Activated CD4-positive, alpha-beta T cell treated with anti-CD3 and anti-CD28 coated beads, Interleukin-2, amount 10 ng/mL, durations not matched to agents 24 days and 14 days (primary cell): Measurements from ENCODE around the gene INSM1. TPM values are rescaled to one million over a fixed set of nuclear protein-coding genes. Genes with fewer than 3 reads are reported as not detected.

Source experiments
- DNase-seq: peaks from one replicate; pipeline ENCODE4 v3.0.0; 2022
- H3K27ac Mint-ChIP-seq: one replicate; pipeline ENCODE4 v1.8.0; 2022; ENCODE audit warnings: mild to moderate bottlenecking, mixed read lengths
- H3K27me3 Mint-ChIP-seq: one replicate; pipeline ENCODE4 v1.8.0; 2022; ENCODE audit warnings: mixed read lengths
- H3K36me3 Mint-ChIP-seq: one replicate; pipeline ENCODE4 v1.8.0; 2022; ENCODE audit warnings: low read depth, mild to moderate bottlenecking, mixed read lengths
- H3K4me1 Mint-ChIP-seq: one replicate; pipeline ENCODE4 v1.8.0; 2021; ENCODE audit warnings: mixed read lengths
- H3K4me3 Mint-ChIP-seq: one replicate; pipeline ENCODE4 v1.8.0; 2022; ENCODE audit warnings: mild to moderate bottlenecking, moderate library complexity, mixed read lengths
- H3K9me3 Mint-ChIP-seq: one replicate; pipeline ENCODE4 v1.8.0; 2021; ENCODE audit warnings: mixed read lengths
- intact Hi-C: fragments of 100-400 bp; cut with micrococcal nuclease; formaldehyde crosslinking; loops from one replicate; pipeline ENCODE4 v1.15.1; 2023
- total RNA-seq: library from RNA; stranded (reverse); gene quantifications from 2 replicates; pipeline ENCODE4 v1.2.3, GENCODE V29; 2022

The INSM1 gene
- total RNA-seq: 46.7 and 48.8 TPM in 2 replicates

- DNase-seq: no peak
- intact Hi-C loops: loop anchor here (1.0 to 10.0 kb wide), 4 partner anchors 124 to 1337 kb away; partner anchors contain the start of genes NKX2-4, PAX1 and RALGAPA2
- H3K27ac Mint-ChIP-seq: peak within 1 kb of the TSS; percentile 95
Measured at GRCh38 chr20:20367575-20368417, at the start of gene INSM1. TSS of gene INSM1 (plus strand) at chr20:20368104. CDS start at chr20:20368268, 164 bp downstream.

GRCh38 chr20:20318365-20319161 lies 49.3 kb upstream of the INSM1 start:
- DNase-seq: no peak
- no peak overlapping the region for H3K4me3 Mint-ChIP-seq
- peaks cover 4% of the 10 kb centered on the region for H3K27me3 Mint-ChIP-seq
- no peak overlapping the region for H3K27ac Mint-ChIP-seq
- intact Hi-C loops: no loop called here
- H3K4me1 Mint-ChIP-seq: no peaks in the 10 kb centered on the region
- no peaks in the 10 kb centered on the region for H3K9me3 Mint-ChIP-seq
- no peaks in the 10 kb centered on the region for H3K36me3 Mint-ChIP-seq

More at GRCh38 chr20:20367575-20368417, at the start of gene INSM1:
- Mint-ChIP-seq H3K36me3 (peaks cover 25% of the 10 kb centered on the region), H3K9me3 (peaks cover 3% of the 10 kb centered on the region), H3K27me3 (peaks cover 56% of the 10 kb centered on the region), H3K4me3 (peak within 1 kb of the TSS; percentile 87), H3K4me1 (peaks cover 27% of the 10 kb centered on the region)

- Mint-ChIP-seq H3K4me3 (no peak overlapping the region), H3K9me3 (no peaks in the 10 kb centered on the region), H3K27me3 (peaks cover 10% of the 10 kb centered on the region), H3K36me3 (no peaks in the 10 kb centered on the region), H3K27ac (no peak overlapping the region), H3K4me1 (no peaks in the 10 kb centered on the region)
- intact Hi-C loops: no loop called here
- DNase-seq: no peak
Measured at GRCh38 chr20:20321134-20321533, 46.8 kb upstream of the INSM1 start.

- no peaks in the 10 kb centered on the region for H3K4me1 Mint-ChIP-seq
- intact Hi-C loops: no loop called here
- H3K4me3 Mint-ChIP-seq: no peak overlapping the region
- no peak for DNase-seq
- H3K9me3 Mint-ChIP-seq: no peaks in the 10 kb centered on the region
- H3K36me3 Mint-ChIP-seq: no peaks in the 10 kb centered on the region
- H3K27me3 Mint-ChIP-seq: peaks cover 10% of the 10 kb centered on the region
- H3K27ac Mint-ChIP-seq: no peak overlapping the region
Measured at GRCh38 chr20:20321917-20322316, 46.0 kb upstream of the INSM1 start.

GRCh38 chr20:20322912-20323311 lies 45.0 kb upstream of the INSM1 start:
- H3K36me3 Mint-ChIP-seq: no peaks in the 10 kb centered on the region
- no peaks in the 10 kb centered on the region for H3K9me3 Mint-ChIP-seq
- intact Hi-C loops: no loop called here
- no peak overlapping the region for H3K27ac Mint-ChIP-seq
- H3K27me3 Mint-ChIP-seq: peaks cover 12% of the 10 kb centered on the region
- no peaks in the 10 kb centered on the region for H3K4me1 Mint-ChIP-seq
- no peak overlapping the region for H3K4me3 Mint-ChIP-seq
- DNase-seq: no peak

GRCh38 chr20:20327746-20328145 lies 40.2 kb upstream of the INSM1 start:
- intact Hi-C loops: no loop called here
- H3K36me3 Mint-ChIP-seq: no peaks in the 10 kb centered on the region
- H3K27me3 Mint-ChIP-seq: peaks cover 13% of the 10 kb centered on the region
- no peaks in the 10 kb centered on the region for H3K4me1 Mint-ChIP-seq
- H3K4me3 Mint-ChIP-seq: no peak overlapping the region
- H3K9me3 Mint-ChIP-seq: no peaks in the 10 kb centered on the region
- DNase-seq: no peak
- no peak overlapping the region for H3K27ac Mint-ChIP-seq

- H3K4me1 Mint-ChIP-seq: peaks cover under 1% of the 10 kb centered on the region
- no peak overlapping the region for H3K27ac Mint-ChIP-seq
- H3K9me3 Mint-ChIP-seq: no peaks in the 10 kb centered on the region
- no peaks in the 10 kb centered on the region for H3K36me3 Mint-ChIP-seq
- H3K4me3 Mint-ChIP-seq: no peak overlapping the region
- H3K27me3 Mint-ChIP-seq: peaks cover 13% of the 10 kb centered on the region
- no peak for DNase-seq
- intact Hi-C loops: no loop called here
Measured at GRCh38 chr20:20329564-20329963, 38.3 kb upstream of the INSM1 start.

- H3K4me3 Mint-ChIP-seq: no peak overlapping the region
- intact Hi-C loops: no loop called here
Measured at GRCh38 chr20:20331156-20331555, 36.7 kb upstream of the INSM1 start.

GRCh38 chr20:20331817-20332216 lies 36.1 kb upstream of the INSM1 start:
- Mint-ChIP-seq H3K36me3 (no peaks in the 10 kb centered on the region), H3K4me3 (no peak overlapping the region), H3K27me3 (peaks cover 7% of the 10 kb centered on the region), H3K27ac (no peak overlapping the region), H3K9me3 (peaks cover 2% of the 10 kb centered on the region), H3K4me1 (peaks cover 2% of the 10 kb centered on the region)
- intact Hi-C loops: no loop called here
- no peak for DNase-seq

More at GRCh38 chr20:20331156-20331555, 36.7 kb upstream of the INSM1 start:
- no peaks in the 10 kb centered on the region for H3K36me3 Mint-ChIP-seq
- no peak for DNase-seq
- H3K27me3 Mint-ChIP-seq: peaks cover 7% of the 10 kb centered on the region
- no peak overlapping the region for H3K27ac Mint-ChIP-seq
- no peaks in the 10 kb centered on the region for H3K9me3 Mint-ChIP-seq
- peaks cover 2% of the 10 kb centered on the region for H3K4me1 Mint-ChIP-seq

GRCh38 chr20:20333866-20334265 lies 34.0 kb upstream of the INSM1 start:
- DNase-seq: no peak
- H3K9me3 Mint-ChIP-seq: peaks cover 8% of the 10 kb centered on the region
- H3K4me3 Mint-ChIP-seq: no peak overlapping the region
- H3K27ac Mint-ChIP-seq: no peak overlapping the region
- no peaks in the 10 kb centered on the region for H3K36me3 Mint-ChIP-seq
- intact Hi-C loops: no loop called here
- H3K4me1 Mint-ChIP-seq: peaks cover 2% of the 10 kb centered on the region
- H3K27me3 Mint-ChIP-seq: peaks cover 4% of the 10 kb centered on the region

GRCh38 chr20:20334489-20334888 lies 33.4 kb upstream of the INSM1 start:
- H3K36me3 Mint-ChIP-seq: no peaks in the 10 kb centered on the region
- H3K27ac Mint-ChIP-seq: no peak overlapping the region
- H3K4me3 Mint-ChIP-seq: no peak overlapping the region
- H3K27me3 Mint-ChIP-seq: peaks cover 4% of the 10 kb centered on the region
- intact Hi-C loops: no loop called here
- peaks cover 8% of the 10 kb centered on the region for H3K9me3 Mint-ChIP-seq
- DNase-seq: no peak
- H3K4me1 Mint-ChIP-seq: peaks cover 2% of the 10 kb centered on the region

GRCh38 chr20:20338133-20338730 lies 29.7 kb upstream of the INSM1 start:
- no peaks in the 10 kb centered on the region for H3K27me3 Mint-ChIP-seq
- DNase-seq: no peak
- peaks cover 8% of the 10 kb centered on the region for H3K9me3 Mint-ChIP-seq
- intact Hi-C loops: no loop called here
- H3K4me3 Mint-ChIP-seq: no peak overlapping the region
- no peaks in the 10 kb centered on the region for H3K36me3 Mint-ChIP-seq
- no peak overlapping the region for H3K27ac Mint-ChIP-seq
- H3K4me1 Mint-ChIP-seq: peaks cover 2% of the 10 kb centered on the region

GRCh38 chr20:20340443-20340842 lies 27.5 kb upstream of the INSM1 start:
- intact Hi-C loops: no loop called here

GRCh38 chr20:20341371-20341770 lies 26.5 kb upstream of the INSM1 start:
- Mint-ChIP-seq H3K9me3 (peaks cover 8% of the 10 kb centered on the region), H3K36me3 (no peaks in the 10 kb centered on the region), H3K27ac (no peak overlapping the region), H3K27me3 (no peaks in the 10 kb centered on the region), H3K4me1 (no peaks in the 10 kb centered on the region), H3K4me3 (no peak overlapping the region)
- intact Hi-C loops: no loop called here
- DNase-seq: no peak

More at GRCh38 chr20:20340443-20340842, 27.5 kb upstream of the INSM1 start:
- H3K4me3 Mint-ChIP-seq: no peak overlapping the region
- no peaks in the 10 kb centered on the region for H3K4me1 Mint-ChIP-seq
- no peak for DNase-seq
- no peaks in the 10 kb centered on the region for H3K36me3 Mint-ChIP-seq
- H3K27me3 Mint-ChIP-seq: no peaks in the 10 kb centered on the region
- H3K9me3 Mint-ChIP-seq: peaks cover 8% of the 10 kb centered on the region
- no peak overlapping the region for H3K27ac Mint-ChIP-seq
